CD14-positive monocyte (primary cell): ENCODE measurements around the gene FUT4. TPM values are rescaled to one million over a fixed set of nuclear protein-coding genes. Genes with fewer than 3 reads are reported as not detected.

Experiments
- DNase-seq, 3 donors: peaks; one replicate each; pipeline ENCODE4 v3.0.0-alpha.2; 2011 to 2022
- H2AFZ ChIP-seq: 2 replicates; pipeline ENCODE4 v1.6.0; 2012; ENCODE audit warnings: mild to moderate bottlenecking, low read depth, low read length, inconsistent platforms; ENCODE audit not compliant: insufficient read depth, poor library complexity, severe bottlenecking
- H3K27ac ChIP-seq, 2 donors: 1 replicate in 1 of 2; 2 replicates in 1 of 2; pipeline ENCODE4 v1.5.1; 2012 to 2013; ENCODE audit warnings: low read length in 2 of 2, control low read depth in 1 of 2, inconsistent platforms in 1 of 2, low read depth in 1 of 2, mild to moderate bottlenecking in 1 of 2
- H3K27me3 ChIP-seq, 2 donors: one replicate each; pipeline versions ENCODE4 v1.6.0 to v1.6.1; 2011 to 2013; ENCODE audit warnings: low read length in 2 of 2; ENCODE audit not compliant: control insufficient read depth in 2 of 2, insufficient read depth in 2 of 2
- H3K36me3 ChIP-seq, 2 donors: replicated peaks in 1 of 2; 1 replicate in 1 of 2; 2 replicates in 1 of 2; pipeline versions ENCODE4 v1.5.1 to v1.6.1; 2012 to 2013; ENCODE audit warnings: low read length in 2 of 2, control low read depth in 1 of 2, inconsistent platforms in 1 of 2, mild to moderate bottlenecking in 1 of 2; ENCODE audit not compliant: insufficient read depth in 2 of 2, control insufficient read depth in 1 of 2
- H3K4me1 ChIP-seq, 2 donors: 1 replicate in 1 of 2; 2 replicates in 1 of 2; pipeline versions ENCODE4 v1.5.1 to v1.6.1; 2012 to 2013; ENCODE audit warnings: low read length in 2 of 2, control low read depth in 1 of 2, inconsistent platforms in 1 of 2, mild to moderate bottlenecking in 1 of 2, moderate library complexity in 1 of 2; ENCODE audit not compliant: insufficient read depth in 2 of 2, control insufficient read depth in 1 of 2
- H3K4me2 ChIP-seq: replicated peaks from 2 replicates; pipeline ENCODE3; 2012; ENCODE audit warnings: low read length, moderate library complexity, mild to moderate bottlenecking; ENCODE audit not compliant: poor library complexity, severe bottlenecking; ENCODE audit errors: extremely low read depth
- H3K4me3 ChIP-seq, 3 experiments: fragments of 200-600 bp in 1 of 3; sonication (generic) in 1 of 3; replicated peaks in 1 of 3; 1 replicate in 2 of 3; 2 replicates in 1 of 3; pipeline ENCODE4 v1.5.1; 2011 to 2013; ENCODE audit warnings: low read length in 3 of 3, mild to moderate bottlenecking in 3 of 3, control low read depth in 2 of 3, low read depth in 2 of 3, inconsistent platforms in 1 of 3, moderate library complexity in 1 of 3
- H3K79me2 ChIP-seq: 2 replicates; pipeline ENCODE4 v1.6.0; 2012; ENCODE audit warnings: mild to moderate bottlenecking, control low read depth, inconsistent platforms, low read length, moderate library complexity; ENCODE audit not compliant: insufficient read depth
- H3K9ac ChIP-seq: 2 replicates; pipeline ENCODE4 v1.6.0; 2017; ENCODE audit warnings: low read length, mild to moderate bottlenecking; ENCODE audit not compliant: insufficient read depth, poor library complexity, severe bottlenecking
- H3K9me3 ChIP-seq, 2 donors: replicated peaks in 1 of 2; 1 replicate in 1 of 2; 2 replicates in 1 of 2; pipeline versions ENCODE4 v1.5.1 to v1.6.1; 2012 to 2013; ENCODE audit warnings: low read length in 2 of 2, control low read depth in 1 of 2; ENCODE audit not compliant: control insufficient read depth in 1 of 2, insufficient read depth in 1 of 2
- H4K20me1 ChIP-seq: 2 replicates; pipeline ENCODE4 v1.6.0; 2012; ENCODE audit warnings: mild to moderate bottlenecking, low read length, control low read depth, moderate library complexity; ENCODE audit not compliant: insufficient read depth
- H3K27ac Mint-ChIP-seq, 7 donors: one replicate each; pipeline ENCODE4 v1.8.0; 2020; ENCODE audit warnings: mild to moderate bottlenecking in 7 of 7, mixed read lengths in 7 of 7, moderate library complexity in 6 of 7, inconsistent platforms in 2 of 7
- H3K27me3 Mint-ChIP-seq, 3 donors: one replicate each; pipeline ENCODE4 v1.8.0; 2021 to 2022; ENCODE audit warnings: low read depth in 3 of 3, mild to moderate bottlenecking in 3 of 3, mixed read lengths in 3 of 3, moderate library complexity in 3 of 3, inconsistent platforms in 1 of 3
- H3K36me3 Mint-ChIP-seq, 2 donors: one replicate each; pipeline ENCODE4 v1.8.0; 2020; ENCODE audit warnings: mixed read lengths in 2 of 2, inconsistent platforms in 1 of 2, mild to moderate bottlenecking in 1 of 2
- H3K4me1 Mint-ChIP-seq: one replicate; pipeline ENCODE4 v1.8.0; 2020; ENCODE audit warnings: mild to moderate bottlenecking, mixed read lengths
- H3K4me3 Mint-ChIP-seq, 2 donors: one replicate each; pipeline ENCODE4 v1.8.0; 2020; ENCODE audit warnings: mild to moderate bottlenecking in 2 of 2, mixed read lengths in 2 of 2, moderate library complexity in 1 of 2
- H3K9me3 Mint-ChIP-seq, 7 donors: one replicate each; pipeline ENCODE4 v1.8.0; 2020 to 2022; ENCODE audit warnings: mixed read lengths in 7 of 7, mild to moderate bottlenecking in 6 of 7, moderate library complexity in 6 of 7, inconsistent platforms in 2 of 7
- CTCF ChIP-seq: fragments of 200-600 bp; IDR thresholded peaks from one replicate; pipeline ENCODE4 v1.8.0; 2022; ENCODE audit warnings: antibody characterized with exemption, mild to moderate bottlenecking
- WGBS: methylation state at CpG from one replicate; pipeline ENCODE4 v1.1.5; 2013; ENCODE audit warnings: missing lambda C conversion rate; ENCODE audit not compliant: insufficient coverage; 5-methylcytosine and 5-hydroxymethylcytosine counted together
- intact Hi-C, 2 donors: fragments of 100-400 bp; cut with micrococcal nuclease; formaldehyde crosslinking; loops; one replicate each; pipeline versions ENCODE4 v1.15.0 to v1.15.1; 2023
- polyA plus RNA-seq, 3 donors: library from polyadenylated mRNA; depleted of rRNA in 1 of 3; unstranded in 2 of 3; stranded (reverse) in 1 of 3; fragments of 300-500 nt in 2 of 3; fragments of >200 nt in 1 of 3; fragmentation: Illumina TruSeq in 2 of 3; gene quantifications; 1 replicate in 2 of 3; 2 replicates in 1 of 3; pipeline ENCODE4 v1.2.3, GENCODE V29; 2012 to 2021

FUT4 gene
- polyA plus RNA-seq, 3 donors = 5.4 to 19.9 (median 6.5) TPM

- no peak overlapping the region for H3K4me2 ChIP-seq
- Mint-ChIP-seq H3K27me3 (peaks cover 0 to 3% (median 2%) of the 10 kb centered on the region in 3 donors), H3K9me3 (no peaks in the 10 kb centered on the region), H3K4me3 (no peak overlapping the region), H3K36me3 (peaks cover 4 to 8% of the 10 kb centered on the region in 2 donors), H3K4me1 (peaks cover 17% of the 10 kb centered on the region), H3K27ac (peak overlapping the region in 2 of 7 donors; percentile 6 to 78)
- H3K9ac ChIP-seq = no peak overlapping the region
- peaks cover 0 to 11% of the 10 kb centered on the region in 2 donors for H3K27me3 ChIP-seq
- DNase-seq = peak; percentile 27 to 59 (median 50)
- H3K79me2 ChIP-seq = no peaks in the 10 kb centered on the region
- H2AFZ ChIP-seq = peak overlapping the region; percentile 52
- peaks cover 10 to 16% of the 10 kb centered on the region in 2 donors for H3K4me1 ChIP-seq
- no CpG with 5 or more reads among the region's 4 CpGs for WGBS
- no peak for TF ChIP-seq CTCF
- intact Hi-C loops = loop anchor here (5.0 to 10.0 kb wide), 3 partner anchors 180 to 323 kb away; no protein-coding TSS in a partner anchor
- no peak overlapping the region for H3K27ac ChIP-seq
- no peaks in the 10 kb centered on the region for H3K36me3 ChIP-seq
- no peaks in the 10 kb centered on the region for H4K20me1 ChIP-seq
- no peaks in the 10 kb centered on the region for H3K9me3 ChIP-seq
- H3K4me3 ChIP-seq = no peak overlapping the region
Measured at GRCh38 chr11:94507485-94507884, 36.2 kb upstream of the FUT4 start.

DNA sequence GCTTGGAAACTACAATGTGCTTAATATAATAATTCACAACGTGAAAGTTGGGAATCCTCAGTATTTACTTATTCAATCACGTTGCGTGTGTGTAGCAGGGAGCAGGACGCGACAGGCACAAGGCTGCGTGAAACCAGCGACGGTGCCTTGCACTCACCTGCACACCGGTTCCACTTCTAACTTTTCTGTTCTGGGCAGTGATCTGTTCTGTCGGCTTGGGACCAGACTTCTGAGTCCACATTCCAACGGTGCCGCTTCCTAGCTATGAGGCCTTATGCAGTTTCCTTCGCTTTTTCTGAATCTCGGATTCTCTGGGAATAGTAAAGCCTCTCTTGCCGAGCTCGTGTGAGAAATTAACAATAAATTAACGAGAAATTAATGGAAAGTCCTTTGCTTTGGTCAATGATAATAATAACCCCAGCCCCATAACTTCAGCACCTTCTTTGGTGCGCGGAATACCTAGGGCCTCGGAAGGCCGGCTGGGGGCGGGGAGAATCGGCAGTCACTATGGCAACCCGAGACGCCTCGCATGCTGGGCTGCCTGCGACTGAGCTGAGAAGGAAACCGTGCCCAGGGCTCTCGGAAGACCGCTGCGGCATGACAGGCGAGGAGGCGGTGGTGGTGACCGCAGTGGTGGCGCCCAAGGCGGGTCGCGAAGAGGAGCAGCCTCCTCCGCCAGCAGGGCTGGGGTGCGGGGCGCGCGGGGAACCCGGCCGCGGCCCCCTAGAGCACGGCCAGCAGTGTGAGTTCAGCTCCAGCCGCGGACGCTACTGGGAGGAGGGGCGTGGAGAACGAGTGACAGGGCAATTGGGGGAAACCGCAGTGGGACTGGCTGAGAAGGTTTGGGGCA lies 31.6 kb upstream of the FUT4 start, which contains the start of gene C11orf97:
Gene C11orf97, plus strand, starts transcription at position 530 of the 850 bp plus-strand sequence. Its CDS starts 68 bp downstream, at position 598.
- peak within 1 kb of the TSS in 3 of 7 donors; percentile 60 to 87 (median 71) for H3K27ac Mint-ChIP-seq

More for the DNA sequence above, 31.6 kb upstream of the FUT4 start, which contains the start of gene C11orf97:
- peak within 1 kb of the TSS; percentile 39 to 78 (median 40) for H3K4me3 ChIP-seq
- peak within 1 kb of the TSS; percentile 85 to 96 for H3K4me3 Mint-ChIP-seq
- peak within 1 kb of the TSS; percentile 86 for H3K4me2 ChIP-seq
- H3K9me3 Mint-ChIP-seq = peaks cover 0 to 2% (median 0%) of the 10 kb centered on the region in 7 donors
- H3K27me3 Mint-ChIP-seq = peaks cover 0 to 4% (median 3%) of the 10 kb centered on the region in 3 donors
- no peak for TF ChIP-seq CTCF
- H4K20me1 ChIP-seq = no peaks in the 10 kb centered on the region
- H3K9me3 ChIP-seq = no peaks in the 10 kb centered on the region
- peaks cover 19 to 25% of the 10 kb centered on the region in 2 donors for H3K4me1 ChIP-seq
- H3K27ac ChIP-seq = no peak within 1 kb of the TSS
- H2AFZ ChIP-seq = peak within 1 kb of the TSS; percentile 84
- peak; percentile 32 to 51 (median 33) for DNase-seq
- H3K36me3 ChIP-seq = no peaks in the 10 kb centered on the region
- intact Hi-C loops = no loop called here
- peaks cover 0 to 11% of the 10 kb centered on the region in 2 donors for H3K27me3 ChIP-seq
- H3K79me2 ChIP-seq = no peaks in the 10 kb centered on the region
- peaks cover 0 to 3% of the 10 kb centered on the region in 2 donors for H3K36me3 Mint-ChIP-seq
- peak within 1 kb of the TSS; percentile 61 for H3K9ac ChIP-seq
- WGBS = 15% methylated on average over 46 of the region's 53 CpGs
- H3K4me1 Mint-ChIP-seq = peaks cover 30% of the 10 kb centered on the region
